ENCODE data around the gene PCNX2.

DNA sequence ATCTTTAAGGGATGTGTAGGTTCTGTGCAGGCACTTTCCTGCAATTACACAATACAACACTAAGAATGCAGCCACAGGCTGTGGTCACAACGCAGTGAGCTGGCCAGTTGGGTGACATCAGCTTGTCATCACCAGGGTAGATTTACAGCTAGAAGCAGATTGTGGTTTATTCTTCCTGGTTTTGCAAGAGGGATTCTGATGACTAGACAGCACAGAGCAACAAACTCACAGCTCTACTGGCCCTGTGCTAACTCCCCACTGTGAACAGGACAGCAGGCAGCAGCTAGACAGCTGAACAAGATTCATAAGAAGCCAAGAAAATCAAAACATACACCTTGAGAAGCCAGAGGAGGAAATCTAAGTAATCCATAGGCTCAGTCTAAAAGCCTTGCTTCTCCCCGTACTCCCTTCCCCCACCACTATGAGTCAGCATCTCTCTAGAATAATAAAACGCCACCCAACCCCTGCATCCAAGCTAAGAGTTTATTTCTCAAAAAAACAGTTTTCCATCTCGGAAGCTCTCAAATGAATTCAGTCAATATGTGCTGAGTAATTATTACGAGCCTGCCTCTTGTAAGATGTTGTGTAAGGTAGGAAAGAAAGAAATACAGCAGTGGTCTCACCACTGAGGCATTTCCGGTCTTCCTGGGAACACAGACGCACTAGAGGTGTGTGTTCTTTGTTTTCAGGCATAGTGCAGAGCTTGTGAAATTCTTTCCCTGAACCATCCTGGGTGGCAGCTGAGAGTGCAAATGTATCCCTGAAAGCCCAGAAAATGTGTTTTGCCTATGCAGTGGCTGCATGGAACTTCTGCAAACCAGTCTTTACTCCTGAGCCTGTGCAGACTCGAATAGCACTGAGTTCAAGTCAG, 182.3 kb downstream of the PCNX2 start:
- no peak for TF ChIP-seq TCF7L2 (IDR thresholded peaks at IDR 0.05; ENCODE audit: borderline replicate concordance, low read depth, low read length)
- TF ChIP-seq, protein P1, sequence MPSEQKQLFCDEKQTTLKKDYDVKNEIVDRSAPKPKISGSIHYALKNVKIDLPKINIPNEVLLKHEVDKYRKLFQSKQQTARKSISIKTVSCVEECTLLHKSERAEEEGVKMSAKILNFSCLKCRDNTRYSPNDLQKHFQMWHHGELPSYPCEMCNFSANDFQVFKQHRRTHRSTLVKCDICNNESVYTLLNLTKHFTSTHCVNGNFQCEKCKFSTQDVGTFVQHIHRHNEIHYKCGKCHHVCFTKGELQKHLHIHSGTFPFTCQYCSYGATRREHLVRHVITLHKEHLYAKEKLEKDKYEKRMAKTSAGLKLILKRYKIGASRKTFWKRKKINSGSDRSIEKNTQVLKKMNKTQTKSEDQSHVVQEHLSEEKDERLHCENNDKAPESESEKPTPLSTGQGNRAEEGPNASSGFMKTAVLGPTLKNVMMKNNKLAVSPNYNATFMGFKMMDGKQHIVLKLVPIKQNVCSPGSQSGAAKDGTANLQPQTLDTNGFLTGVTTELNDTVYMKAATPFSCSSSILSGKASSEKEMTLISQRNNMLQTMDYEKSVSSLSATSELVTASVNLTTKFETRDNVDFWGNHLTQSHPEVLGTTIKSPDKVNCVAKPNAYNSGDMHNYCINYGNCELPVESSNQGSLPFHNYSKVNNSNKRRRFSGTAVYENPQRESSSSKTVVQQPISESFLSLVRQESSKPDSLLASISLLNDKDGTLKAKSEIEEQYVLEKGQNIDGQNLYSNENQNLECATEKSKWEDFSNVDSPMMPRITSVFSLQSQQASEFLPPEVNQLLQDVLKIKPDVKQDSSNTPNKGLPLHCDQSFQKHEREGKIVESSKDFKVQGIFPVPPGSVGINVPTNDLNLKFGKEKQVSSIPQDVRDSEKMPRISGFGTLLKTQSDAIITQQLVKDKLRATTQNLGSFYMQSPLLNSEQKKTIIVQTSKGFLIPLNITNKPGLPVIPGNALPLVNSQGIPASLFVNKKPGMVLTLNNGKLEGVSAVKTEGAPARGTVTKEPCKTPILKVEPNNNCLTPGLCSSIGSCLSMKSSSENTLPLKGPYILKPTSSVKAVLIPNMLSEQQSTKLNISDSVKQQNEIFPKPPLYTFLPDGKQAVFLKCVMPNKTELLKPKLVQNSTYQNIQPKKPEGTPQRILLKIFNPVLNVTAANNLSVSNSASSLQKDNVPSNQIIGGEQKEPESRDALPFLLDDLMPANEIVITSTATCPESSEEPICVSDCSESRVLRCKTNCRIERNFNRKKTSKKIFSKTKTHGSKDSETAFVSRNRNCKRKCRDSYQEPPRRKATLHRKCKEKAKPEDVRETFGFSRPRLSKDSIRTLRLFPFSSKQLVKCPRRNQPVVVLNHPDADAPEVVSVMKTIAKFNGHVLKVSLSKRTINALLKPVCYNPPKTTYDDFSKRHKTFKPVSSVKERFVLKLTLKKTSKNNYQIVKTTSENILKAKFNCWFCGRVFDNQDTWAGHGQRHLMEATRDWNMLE (tag by site-specific recombination; conservative IDR thresholded peaks at IDR 0.05; ENCODE audit: low read depth): peak; percentile 76
- peak; percentile 90 for TF ChIP-seq KLF8 (tag by site-specific recombination; IDR thresholded peaks at IDR 0.05)
